SK-N-SH (cell line): ENCODE data around the gene TFPI2. TPM values are rescaled to one million over a fixed set of nuclear protein-coding genes. Genes with fewer than 3 reads are reported as not detected.
A peak's percentile ranks its signal among the peaks of the same experiment; 100 is the strongest.

Experiments
- CTCF ChIA-PET: fragments of 300-600, 350-600 bp; formaldehyde crosslinking; extraction: SDS; loops from one replicate; lab custom pipeline; 2021; lab: Yijun Ruan, JAX
- POLR2A ChIA-PET: fragments of 350-600 bp; sonication (Branson Sonifier 250); formaldehyde crosslinking; extraction: SDS; loops from one replicate; lab custom pipeline; 2020; ENCODE audit warnings: antibody characterized with exemption, inconsistent platforms; lab: Yijun Ruan, JAX
- DNase-seq: peaks from one replicate; pipeline ENCODE4 v3.0.0; 2012
- H2AFZ ChIP-seq: fragments of 200-600 bp; sonication (generic); 2 replicates; pipeline ENCODE4 v1.8.1; 2016; ENCODE audit warnings: antibody characterized with exemption, mild to moderate bottlenecking, low read depth
- H3F3A ChIP-seq: fragments of 200-600 bp; sonication (generic); replicated peaks from 2 replicates; pipeline ENCODE3; 2016; ENCODE audit warnings: antibody characterized with exemption, mild to moderate bottlenecking; ENCODE audit not compliant: insufficient read depth
- H3K27ac ChIP-seq, 2 experiments: fragments of 200-500 bp in 1 of 2; fragments of 200-600 bp in 1 of 2; sonication (Bioruptor generic) in 1 of 2; sonication (generic), shearing (Covaris generic) in 1 of 2; 2 replicates each; pipeline versions ENCODE4 v1.5.1 to v1.6.1; 2014 to 2016; ENCODE audit warnings: low read depth in 2 of 2, inconsistent platforms in 1 of 2, low read length in 1 of 2, mild to moderate bottlenecking in 1 of 2, mixed read lengths in 1 of 2
- H3K27me3 ChIP-seq: fragments of 200-600 bp; sonication (generic), shearing (Covaris generic); 2 replicates; pipeline ENCODE4 v1.6.1; 2016; ENCODE audit warnings: mixed run types; ENCODE audit not compliant: insufficient read depth
- H3K36me3 ChIP-seq, 2 experiments: fragments of 200-500 bp in 1 of 2; fragments of 200-600 bp in 1 of 2; sonication (Bioruptor generic) in 1 of 2; sonication (generic) in 1 of 2; replicated peaks in 1 of 2; 2 replicates each; pipeline versions ENCODE3 to v1.5.1; 2014 to 2016; ENCODE audit warnings: low read length in 1 of 2, mild to moderate bottlenecking in 1 of 2; ENCODE audit not compliant: insufficient read depth in 2 of 2, control insufficient read depth in 1 of 2
- H3K4me1 ChIP-seq, 2 experiments: fragments of 200-500 bp in 1 of 2; fragments of 200-600 bp in 1 of 2; sonication (Bioruptor generic) in 1 of 2; sonication (generic), shearing (Covaris generic) in 1 of 2; 2 replicates each; pipeline versions ENCODE4 v1.5.1 to v1.6.1; 2014 to 2016; ENCODE audit warnings: low read depth in 1 of 2, low read length in 1 of 2, mixed run types in 1 of 2; ENCODE audit not compliant: insufficient read depth in 2 of 2, control insufficient read depth in 1 of 2
- H3K4me2 ChIP-seq: fragments of 200-600 bp; sonication (generic), shearing (Covaris generic); 2 replicates; pipeline ENCODE4 v1.6.1; 2017; ENCODE audit warnings: mixed run types
- H3K4me3 ChIP-seq, 2 experiments: fragments of 200-500 bp in 1 of 2; fragments of 200-600 bp in 1 of 2; sonication (Bioruptor generic) in 1 of 2; sonication (generic), shearing (Covaris generic) in 1 of 2; 2 replicates each; pipeline versions ENCODE4 v1.5.1 to v1.8.1; 2014 to 2016; ENCODE audit warnings: low read depth in 2 of 2, inconsistent platforms in 1 of 2, low read length in 1 of 2, mild to moderate bottlenecking in 1 of 2, mixed read lengths in 1 of 2, moderate library complexity in 1 of 2
- H3K79me2 ChIP-seq: fragments of 200-600 bp; sonication (generic); 2 replicates; pipeline ENCODE4 v1.8.1; 2017; ENCODE audit warnings: mild to moderate bottlenecking; ENCODE audit not compliant: insufficient read depth
- H3K9ac ChIP-seq: fragments of 200-600 bp; sonication (generic); 2 replicates; pipeline ENCODE4 v1.6.1; 2017; ENCODE audit warnings: mixed run types
- H3K9me2 ChIP-seq: fragments of 200-600 bp; sonication (generic); 2 replicates; pipeline ENCODE4 v1.6.1; 2017; ENCODE audit warnings: mixed run types
- H3K9me3 ChIP-seq: fragments of 200-600 bp; sonication (generic); 2 replicates; pipeline ENCODE4 v1.6.1; 2017; ENCODE audit warnings: mixed run types, mild to moderate bottlenecking, moderate library complexity
- H4K20me1 ChIP-seq: fragments of 200-600 bp; sonication (generic); 2 replicates; pipeline ENCODE4 v1.6.1; 2017; ENCODE audit warnings: mild to moderate bottlenecking, mixed run types; ENCODE audit not compliant: insufficient read depth
- CHD2 ChIP-seq: fragments of 150-350 bp; IDR thresholded peaks from 2 replicates; pipeline ENCODE4 v1.6.1; 2018; ENCODE audit warnings: low read length; ENCODE audit not compliant: partially characterized antibody
- ELF1 ChIP-seq: IDR thresholded peaks from 2 replicates; pipeline ENCODE4 v1.4.0; 2012
- FOXJ3 ChIP-seq: sonication (generic); formaldehyde crosslinking; IDR thresholded peaks from 2 replicates; pipeline ENCODE4 v1.5.1; 2020; ENCODE audit warnings: mild to moderate bottlenecking, missing genetic modification reagents
- GABPA ChIP-seq: IDR thresholded peaks from 2 replicates; pipeline ENCODE4 v1.4.0; 2012; ENCODE audit warnings: low read depth, mild to moderate bottlenecking
- MAX ChIP-seq: IDR thresholded peaks from 2 replicates; pipeline ENCODE4 v1.4.0; 2012; ENCODE audit warnings: low read depth
- MEF2A ChIP-seq: IDR thresholded peaks from 2 replicates; pipeline ENCODE4 v1.4.0; 2012; ENCODE audit warnings: low read depth, borderline replicate concordance
- MXI1 ChIP-seq: IDR thresholded peaks from 2 replicates; pipeline ENCODE4 v1.6.1; 2012; ENCODE audit warnings: mild to moderate bottlenecking, low read depth, low read length, improper control_type of control experiment
- POLR2AphosphoS5 ChIP-seq: IDR thresholded peaks from 2 replicates; pipeline ENCODE4 v1.6.1; 2012; ENCODE audit warnings: low read depth, low read length
- RAD21 ChIP-seq: IDR thresholded peaks from 2 replicates; pipeline ENCODE4 v1.6.1; 2012; ENCODE audit warnings: mild to moderate bottlenecking, low read length
- RFX5 ChIP-seq: IDR thresholded peaks from 2 replicates; pipeline ENCODE4 v1.6.1; 2012; ENCODE audit warnings: mild to moderate bottlenecking, improper control_type of control experiment, low read length
- RXRA ChIP-seq: IDR thresholded peaks from 2 replicates; pipeline ENCODE4 v1.4.0; 2012; ENCODE audit warnings: low read depth, mild to moderate bottlenecking, borderline replicate concordance
- SMC3 ChIP-seq: IDR thresholded peaks from 2 replicates; pipeline ENCODE4 v1.6.1; 2012; ENCODE audit warnings: low read depth, low read length, improper control_type of control experiment
- TCF12 ChIP-seq: IDR thresholded peaks from 2 replicates; pipeline ENCODE4 v1.4.0; 2012
- ZBTB33 ChIP-seq: IDR thresholded peaks from 2 replicates; pipeline ENCODE4 v1.4.0; 2012; ENCODE audit warnings: low read depth, borderline replicate concordance
- WGBS: methylation state at CpG from one replicate; pipeline ENCODE4 v1.1.6; 2017; ENCODE audit warnings: low lambda C conversion rate; 5-methylcytosine and 5-hydroxymethylcytosine counted together
- polyA plus RNA-seq, 3 experiments: library from polyadenylated mRNA; depleted of rRNA; stranded (reverse); fragments of >200 nt; gene quantifications; 2 replicates each; pipeline ENCODE4 v1.2.3, GENCODE V29; 2012
- TF ChIP-seq, protein P1 (sequence below): fragments of 150-350 bp; IDR thresholded peaks from 2 replicates; pipeline ENCODE4 v1.6.1; 2016; ENCODE audit warnings: mild to moderate bottlenecking, low read depth, low read length
- TF ChIP-seq, protein P2 (sequence below): fragments of 150-350 bp; IDR thresholded peaks from 2 replicates; pipeline ENCODE4 v1.6.1; 2017; ENCODE audit warnings: antibody characterized with exemption, low read length, low read depth, borderline replicate concordance

Gene TFPI2
- polyA plus RNA-seq, 1 of the 3 experiments (the other 2 are of a cell fraction): 17.7 TPM

- Histone ChIP-seq H4K20me1 (no peaks in the 10 kb centered on the region), H3K27ac (no peak overlapping the region), H2AFZ (no peak overlapping the region), H3K4me1 (peaks cover 9 to 11% of the 10 kb centered on the region in 2 experiments; a peak in 3 of 4 replicates), H3K27me3 (no peaks in the 10 kb centered on the region), H3K36me3 (peaks cover 13 to 23% of the 10 kb centered on the region in 2 experiments), H3K9me3 (no peaks in the 10 kb centered on the region), H3K4me2 (no peak overlapping the region), H3F3A (peaks cover 4% of the 10 kb centered on the region), H3K79me2 (peaks cover 30% of the 10 kb centered on the region), H3K9me2 (no peaks in the 10 kb centered on the region), H3K9ac (no peak overlapping the region), H3K4me3 (no peak overlapping the region)
- 27% methylated on average over 1 of the region's 1 CpG for WGBS
- ChIA-PET CTCF (no interaction called here), POLR2A (no interaction called here)
- TF ChIP-seq MAX: no peak
- TF ChIP-seq RFX5: no peak
- TF ChIP-seq RAD21: no peak
- TF ChIP-seq, protein P1, sequence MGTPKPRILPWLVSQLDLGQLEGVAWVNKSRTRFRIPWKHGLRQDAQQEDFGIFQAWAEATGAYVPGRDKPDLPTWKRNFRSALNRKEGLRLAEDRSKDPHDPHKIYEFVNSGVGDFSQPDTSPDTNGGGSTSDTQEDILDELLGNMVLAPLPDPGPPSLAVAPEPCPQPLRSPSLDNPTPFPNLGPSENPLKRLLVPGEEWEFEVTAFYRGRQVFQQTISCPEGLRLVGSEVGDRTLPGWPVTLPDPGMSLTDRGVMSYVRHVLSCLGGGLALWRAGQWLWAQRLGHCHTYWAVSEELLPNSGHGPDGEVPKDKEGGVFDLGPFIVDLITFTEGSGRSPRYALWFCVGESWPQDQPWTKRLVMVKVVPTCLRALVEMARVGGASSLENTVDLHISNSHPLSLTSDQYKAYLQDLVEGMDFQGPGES: no peak
- no peak for TF ChIP-seq ELF1
- no peak for TF ChIP-seq ZBTB33
- TF ChIP-seq MXI1: no peak
- no peak for TF ChIP-seq GABPA
- no peak for TF ChIP-seq RXRA
- TF ChIP-seq POLR2AphosphoS5: no peak
- TF ChIP-seq FOXJ3 (CRISPR knock-in tag): no peak
- TF ChIP-seq MEF2A: no peak
- TF ChIP-seq CHD2: no peak
- TF ChIP-seq, protein P2, sequence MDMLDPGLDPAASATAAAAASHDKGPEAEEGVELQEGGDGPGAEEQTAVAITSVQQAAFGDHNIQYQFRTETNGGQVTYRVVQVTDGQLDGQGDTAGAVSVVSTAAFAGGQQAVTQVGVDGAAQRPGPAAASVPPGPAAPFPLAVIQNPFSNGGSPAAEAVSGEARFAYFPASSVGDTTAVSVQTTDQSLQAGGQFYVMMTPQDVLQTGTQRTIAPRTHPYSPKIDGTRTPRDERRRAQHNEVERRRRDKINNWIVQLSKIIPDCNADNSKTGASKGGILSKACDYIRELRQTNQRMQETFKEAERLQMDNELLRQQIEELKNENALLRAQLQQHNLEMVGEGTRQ: no peak
- DNase-seq: no peak
Measured at GRCh38 chr7:93926800-93927199, 36.2 kb upstream of the TFPI2 start.

GRCh38 chr7:93923942-93924341, 33.4 kb upstream of the TFPI2 start:
- no peak for TF ChIP-seq GABPA
- peak; percentile 4; the same call in 1 of the 2 replicates for TF ChIP-seq TCF12
- no peak for TF ChIP-seq SMC3
- peak; percentile 38; the same call in 1 of the 2 replicates for TF ChIP-seq MXI1
- peak overlapping the region; percentile 78 to 98; a peak in 3 of 4 replicates for H3K27ac ChIP-seq

More at GRCh38 chr7:93923942-93924341, 33.4 kb upstream of the TFPI2 start:
- Histone ChIP-seq H3K9me2 (no peaks in the 10 kb centered on the region), H2AFZ (peak overlapping the region; percentile 3; the same call in 1 of the 2 replicates), H3K9ac (no peak overlapping the region; the same call in 1 of the 2 replicates), H3K4me2 (peak overlapping the region; percentile 73), H4K20me1 (no peaks in the 10 kb centered on the region), H3K9me3 (no peaks in the 10 kb centered on the region), H3K4me1 (peaks cover 14 to 25% of the 10 kb centered on the region in 2 experiments; a peak in 3 of 4 replicates), H3K27me3 (no peaks in the 10 kb centered on the region), H3K4me3 (peak overlapping the region; percentile 69 to 79), H3K36me3 (peaks cover 13 to 23% of the 10 kb centered on the region in 2 experiments), H3K79me2 (peaks cover 30% of the 10 kb centered on the region), H3F3A (peaks cover 8% of the 10 kb centered on the region)
- WGBS: 29% methylated on average over 1 of the region's 1 CpG
- ChIA-PET POLR2A (no interaction called here), CTCF (interaction anchor here (1.3 to 1.4 kb wide), 2 partner anchors 9 to 164 kb away, joined by 3 to 4 read pairs; no protein-coding TSS in a partner anchor)
- no peak for DNase-seq
